HG03565 (cell line): ENCODE data around the gene KIF26B.

Source experiments
- ATAC-seq: cut with Tn5 transposase; IDR thresholded peaks from one replicate; pipeline ENCODE4 v1.9.1; 2021; ENCODE audit warnings: mild to moderate bottlenecking, moderate library complexity; ENCODE audit not compliant: unreplicated experiment

KIF26B gene

DNA sequence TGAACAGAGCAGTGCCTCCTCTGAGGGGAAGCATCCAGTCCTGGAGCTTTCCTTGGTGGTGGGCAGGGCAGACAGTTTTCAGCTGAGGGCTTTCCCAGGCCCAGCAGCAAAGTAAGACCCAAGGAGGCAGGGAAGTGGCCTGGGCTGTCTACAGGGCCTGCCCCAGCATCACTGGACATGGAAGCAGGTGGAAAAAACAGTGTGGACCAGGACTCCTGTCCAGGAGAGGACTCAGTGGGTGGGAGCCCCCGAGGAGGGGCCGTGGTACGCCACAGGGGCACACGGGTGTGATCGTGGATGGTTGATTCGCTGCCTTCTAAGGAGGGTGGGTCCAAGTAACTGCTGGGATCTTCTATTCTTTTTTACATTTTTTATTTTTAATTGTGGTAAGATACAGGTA lies 387.6 kb downstream of the KIF26B start:
- ATAC-seq, result no peak

DNA sequence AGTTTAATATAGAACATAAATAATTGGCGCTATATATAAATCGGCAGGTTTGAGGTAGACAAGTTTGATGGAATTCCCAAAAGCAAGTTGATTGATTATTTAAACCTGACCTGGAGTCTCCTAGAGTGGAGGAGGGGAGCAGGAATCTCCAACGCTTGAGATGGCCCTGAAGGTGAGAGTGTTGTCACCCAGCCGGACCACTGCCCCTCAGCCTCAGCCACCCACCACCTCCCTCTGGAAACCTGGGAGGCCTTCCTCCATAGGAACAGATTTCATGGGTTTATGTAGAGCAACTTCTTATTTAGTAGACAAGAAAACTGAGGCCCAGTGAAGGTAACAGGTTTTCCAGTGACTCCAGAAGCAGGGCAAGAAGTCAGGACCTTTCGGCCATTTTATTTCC lies 389.5 kb downstream of the KIF26B start:
- no peak for ATAC-seq

DNA sequence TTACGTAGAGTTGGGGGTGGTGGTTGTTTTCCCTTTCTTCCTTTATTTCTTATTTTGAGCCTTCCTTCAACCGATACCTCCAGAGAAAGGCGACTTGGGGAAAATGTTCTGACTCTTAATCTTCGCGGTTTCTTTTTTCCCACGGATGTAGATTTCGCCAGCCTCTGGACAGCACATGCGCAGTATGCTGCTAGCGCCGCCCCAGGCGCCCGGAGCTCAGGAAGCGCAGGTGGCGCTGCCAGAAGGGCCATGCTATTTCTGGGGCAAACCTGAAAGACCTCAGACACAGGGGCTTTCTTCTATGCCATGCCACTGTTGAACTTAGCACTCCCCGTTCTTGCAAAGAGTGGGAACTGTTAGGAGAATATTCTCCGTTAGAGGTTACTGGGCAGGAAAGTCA lies 392.1 kb downstream of the KIF26B start:
- no peak for ATAC-seq

DNA sequence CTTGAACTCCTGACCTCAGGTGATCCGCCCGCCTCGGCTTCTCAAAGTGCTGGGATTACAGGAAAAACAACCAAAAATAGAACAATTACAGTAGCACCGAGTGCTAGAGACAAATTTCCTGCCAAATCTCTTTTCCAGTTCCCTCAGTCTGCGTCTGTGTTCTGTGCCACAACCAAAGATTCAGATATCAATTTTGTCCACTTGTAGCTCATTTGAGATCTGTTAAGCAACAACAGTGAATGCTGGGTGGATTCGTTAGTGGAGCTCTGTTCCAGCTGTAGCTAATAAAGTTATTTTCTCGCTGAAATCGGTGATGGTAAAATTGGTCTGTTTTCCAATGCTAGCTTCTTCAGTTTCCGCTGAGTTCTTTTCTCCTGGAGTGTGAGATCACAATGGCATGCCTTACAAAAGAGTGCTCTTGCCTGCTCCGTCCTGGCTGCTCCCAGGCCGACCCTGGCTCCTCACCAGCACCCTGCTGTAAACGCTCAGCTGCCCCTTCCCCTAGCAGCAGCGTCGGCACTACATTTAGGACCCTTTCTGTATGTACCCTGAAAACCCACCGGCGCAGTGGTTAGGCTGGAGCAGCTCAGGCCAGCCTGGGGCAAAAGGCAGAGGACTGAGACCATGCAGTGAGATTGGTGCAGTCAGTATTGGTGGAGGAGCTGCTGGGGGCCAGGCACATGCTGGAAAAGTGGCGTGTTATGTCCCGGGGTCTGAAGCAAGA lies 395.4 kb downstream of the KIF26B start:
- no peak for ATAC-seq

DNA sequence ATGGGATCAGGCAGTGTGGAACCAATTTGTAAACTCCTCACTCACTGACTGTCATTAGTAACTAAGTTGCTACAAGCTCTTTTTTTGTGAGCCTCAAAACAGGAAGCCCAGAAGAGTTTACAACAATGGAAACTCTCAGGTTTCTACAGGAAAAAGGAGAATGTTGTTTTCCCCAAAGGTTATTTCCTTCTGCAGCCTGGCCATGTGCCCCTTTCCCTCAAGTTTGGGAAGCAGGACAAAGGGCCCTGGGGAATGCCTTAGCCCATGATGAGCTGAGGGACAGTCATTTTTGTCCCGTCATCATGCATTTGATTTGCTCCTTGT lies 395.9 kb downstream of the KIF26B start:
- ATAC-seq, result no peak

DNA sequence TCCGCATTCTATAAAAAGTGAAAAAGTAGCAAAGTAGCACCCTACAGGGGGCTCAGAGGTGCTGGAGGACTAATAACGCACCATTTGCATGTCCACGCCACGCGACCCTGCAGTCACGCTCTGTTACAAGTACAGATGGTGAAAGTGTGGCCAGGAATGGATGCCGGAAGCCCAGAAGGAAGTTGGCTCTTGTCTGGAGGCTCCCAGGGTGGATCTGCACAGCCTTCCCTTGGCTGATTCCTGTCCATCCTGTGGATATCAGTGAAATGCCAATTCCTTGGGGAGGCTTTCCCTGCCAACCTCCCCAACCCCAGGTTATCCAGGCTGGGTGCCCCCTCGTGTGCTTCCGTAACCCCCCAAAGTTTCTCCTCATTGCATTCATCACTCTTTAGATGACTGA lies 396.8 kb downstream of the KIF26B start:
- ATAC-seq, result no peak

DNA sequence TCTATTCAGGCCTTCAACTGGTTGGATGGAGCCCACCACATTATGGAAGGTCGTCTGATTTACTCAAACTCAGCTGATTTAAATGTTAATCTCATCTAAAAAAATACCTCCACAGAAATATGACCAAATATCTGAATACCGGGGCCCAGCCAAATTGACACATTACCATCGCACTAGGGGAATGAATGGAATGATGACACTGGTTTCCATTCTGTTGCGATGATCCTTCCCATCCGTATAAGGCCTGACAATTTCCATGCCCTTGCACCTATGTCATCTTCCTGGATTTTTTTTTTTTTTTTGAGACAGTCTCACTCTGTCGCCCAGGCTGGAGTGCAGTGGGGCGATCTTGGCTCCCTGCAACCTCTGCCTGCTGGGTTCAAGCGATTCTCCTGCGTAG lies 397.5 kb downstream of the KIF26B start:
- ATAC-seq, result no peak

DNA sequence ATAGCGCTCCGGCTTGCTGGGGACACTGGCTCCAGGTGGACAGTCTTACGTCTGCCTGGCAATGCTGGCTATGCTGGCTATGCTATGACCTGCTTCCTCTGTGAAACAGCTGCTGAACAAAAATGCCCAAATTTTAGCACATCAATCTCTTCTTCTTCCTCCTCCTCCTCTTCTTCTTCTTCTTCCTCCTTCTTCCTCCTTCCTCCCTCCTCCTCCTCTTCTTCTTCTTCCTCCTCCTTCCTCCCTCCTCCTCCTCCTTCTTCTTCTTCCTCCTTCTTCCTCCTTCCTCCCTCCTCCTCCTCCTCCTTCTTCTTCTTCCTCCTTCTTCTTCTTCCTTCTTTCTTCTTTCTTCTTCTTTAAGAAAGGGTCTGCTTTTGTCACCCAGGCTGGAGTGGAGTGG lies 401.3 kb downstream of the KIF26B start:
- no peak for ATAC-seq

DNA sequence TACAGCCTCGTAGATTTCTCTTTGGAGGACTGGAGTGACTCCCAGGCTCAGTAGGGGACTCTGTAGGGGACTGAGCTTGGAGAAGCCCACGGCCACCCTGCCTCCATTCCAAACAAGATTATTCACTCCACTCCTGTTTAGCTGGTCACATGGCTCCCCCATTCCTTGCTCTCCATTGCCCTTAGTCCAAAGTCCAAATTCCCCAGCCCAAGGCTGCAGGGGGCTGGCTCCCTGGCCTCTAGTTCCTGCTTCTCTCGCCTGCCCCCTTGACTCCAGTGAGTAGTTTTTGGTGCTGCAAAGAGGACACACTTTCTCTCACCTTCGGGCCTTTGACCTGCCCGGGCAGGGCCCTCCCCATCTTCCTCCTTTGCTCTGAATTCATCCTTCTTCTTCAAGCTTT lies 403.3 kb downstream of the KIF26B start:
- no peak for ATAC-seq

DNA sequence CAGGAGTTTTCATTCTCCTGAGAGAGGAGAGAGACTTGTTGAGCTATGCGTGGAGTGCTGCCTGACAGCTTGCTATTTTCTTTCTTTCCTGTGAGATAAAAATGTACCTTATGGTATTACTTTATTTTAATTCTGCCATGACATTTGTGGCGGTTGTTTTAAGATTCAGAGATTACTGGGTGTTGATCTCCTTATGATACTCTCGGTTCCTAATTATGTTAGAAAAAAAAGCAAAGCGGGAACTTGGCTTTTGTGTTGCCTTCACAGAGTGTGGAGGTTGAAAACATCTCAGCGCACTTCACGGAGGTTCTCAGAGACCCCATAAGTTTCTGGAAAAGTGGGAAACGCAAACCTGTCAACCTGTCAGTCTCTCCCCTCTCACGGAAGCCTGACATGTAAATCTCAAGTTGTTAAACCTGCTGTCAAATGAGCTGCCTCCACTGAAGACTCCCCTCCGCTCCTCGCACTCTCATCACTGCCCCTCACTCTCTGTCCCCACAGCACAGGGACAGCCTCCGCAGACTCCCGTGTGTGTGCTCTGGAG lies 405.6 kb downstream of the KIF26B start:
- ATAC-seq, result no peak

DNA sequence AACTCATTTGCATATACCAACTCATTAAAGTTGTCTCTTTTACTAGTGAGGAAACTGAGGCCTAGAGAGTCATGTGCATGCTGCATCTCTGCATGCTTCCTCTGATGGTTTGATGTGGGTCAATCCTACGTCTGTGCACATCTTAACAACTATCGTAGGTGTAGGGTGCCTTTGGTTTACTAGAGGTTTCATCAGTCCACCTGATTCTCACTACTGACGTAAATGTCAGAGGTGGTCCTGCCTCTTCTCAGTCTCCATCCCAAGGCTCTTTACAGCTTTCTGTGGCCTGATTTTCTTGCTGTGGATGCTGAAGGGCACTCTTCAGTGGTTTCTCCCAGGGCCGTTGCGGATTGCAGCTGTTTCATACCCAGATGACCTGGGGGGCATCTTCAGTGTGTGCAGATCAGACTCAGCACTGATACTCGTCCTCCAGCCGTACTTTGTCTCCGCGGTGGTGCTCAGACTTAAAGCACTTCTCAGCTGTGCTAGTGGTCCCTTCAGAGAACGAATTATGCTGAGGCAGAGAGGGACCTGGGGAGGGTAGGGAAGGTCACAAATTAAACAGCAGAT lies 407.0 kb downstream of the KIF26B start:
- ATAC-seq, result no peak

DNA sequence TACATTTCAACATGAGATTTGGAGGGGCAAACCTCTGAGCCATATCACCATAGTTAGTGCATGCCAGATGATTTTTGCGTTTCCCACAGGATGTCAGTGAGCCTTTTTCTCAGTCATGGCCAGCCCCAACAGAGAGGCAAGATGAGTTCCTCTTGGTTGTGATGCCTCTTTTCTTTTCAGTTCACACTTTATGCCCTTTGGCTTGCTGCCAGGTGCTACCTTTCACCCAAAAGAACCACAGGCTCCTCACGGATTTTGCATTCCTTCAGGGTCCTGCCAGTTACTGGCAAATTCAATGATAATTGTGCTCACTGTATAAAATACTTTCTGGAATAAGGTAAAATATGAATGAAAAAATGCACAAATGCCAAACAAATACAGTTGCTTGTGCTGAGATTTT lies 411.3 kb downstream of the KIF26B start:
- no peak for ATAC-seq

DNA sequence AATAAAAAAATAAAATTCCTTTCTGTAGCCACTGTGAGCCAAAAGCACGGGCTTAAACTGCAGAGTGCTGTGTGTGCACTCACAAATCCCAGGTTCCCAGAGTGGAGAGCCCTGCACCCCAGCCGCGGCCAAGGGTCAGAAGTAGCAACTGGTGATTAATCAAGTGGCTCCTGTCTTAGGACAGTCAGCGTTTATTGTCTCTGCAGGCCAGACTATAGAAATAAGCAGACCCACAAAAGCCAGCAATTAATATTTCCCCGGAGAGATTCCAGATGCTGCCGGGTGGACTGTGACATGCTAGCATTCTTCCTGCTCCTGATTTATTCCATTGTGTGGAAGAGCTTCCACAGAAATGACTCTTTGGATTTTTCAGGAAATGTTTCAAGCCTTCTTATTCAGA lies 412.2 kb downstream of the KIF26B start:
- ATAC-seq, result no peak

DNA sequence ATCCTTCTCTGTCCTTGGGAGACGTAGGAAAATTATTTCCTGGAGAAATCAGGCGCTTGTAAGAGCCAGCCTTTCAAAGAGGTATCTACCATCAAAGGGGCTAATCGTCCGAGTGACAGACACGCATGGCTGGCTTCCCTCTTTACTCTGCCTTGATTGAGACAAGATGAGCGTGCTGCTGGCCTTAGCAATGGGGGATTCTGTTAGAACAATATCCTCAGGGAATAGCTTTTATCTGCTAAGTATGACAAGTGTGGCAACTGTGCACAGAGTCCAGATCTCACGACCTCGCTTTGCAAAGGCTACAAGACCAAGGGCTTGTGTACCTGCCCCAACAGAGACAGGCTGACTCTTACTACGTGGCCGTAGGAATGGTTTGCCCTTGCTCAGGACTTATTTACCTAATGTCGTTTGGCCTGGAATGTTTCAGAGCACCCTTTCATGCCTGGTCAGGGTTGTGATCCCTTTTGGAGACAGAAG lies 417.1 kb downstream of the KIF26B start:
- no peak for ATAC-seq

DNA sequence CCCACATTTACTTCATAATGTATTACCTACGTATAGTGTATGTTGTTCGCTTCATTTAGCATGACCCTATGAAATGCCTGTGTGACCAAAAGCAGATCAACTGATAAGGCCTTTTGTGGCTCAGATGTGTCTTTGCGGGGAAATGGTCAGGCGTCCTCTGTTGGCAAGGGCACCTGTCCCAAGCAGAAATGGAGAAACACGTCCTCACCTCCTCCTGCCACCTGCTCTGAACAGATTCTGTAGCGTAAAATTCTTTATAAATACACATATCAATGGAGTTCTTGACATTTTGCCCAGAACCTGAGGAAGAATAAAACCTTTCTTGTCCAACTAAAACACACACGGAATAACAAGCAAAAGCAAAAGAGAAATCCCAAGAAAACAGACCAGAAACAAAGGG lies 417.9 kb downstream of the KIF26B start:
- ATAC-seq, result no peak

DNA sequence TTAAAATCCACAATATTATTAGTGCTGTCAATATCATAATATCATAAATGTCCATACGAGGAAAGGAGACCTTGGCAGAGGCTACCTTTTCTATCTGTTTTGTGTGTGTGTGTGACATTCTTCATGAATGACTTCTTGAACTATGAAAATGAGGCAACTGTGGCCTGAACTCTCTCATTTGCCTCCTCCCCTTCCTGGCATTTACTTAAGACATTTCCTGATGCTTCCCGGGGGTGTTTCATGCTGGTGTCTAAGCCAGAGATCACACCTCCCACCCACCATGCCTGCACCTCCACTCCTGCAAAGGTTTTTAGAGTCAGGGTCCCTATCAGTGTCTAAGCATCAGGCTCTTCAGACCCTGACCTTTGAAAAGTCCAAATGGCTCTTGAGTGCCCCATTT lies 420.9 kb downstream of the KIF26B start:
- no peak for ATAC-seq

DNA sequence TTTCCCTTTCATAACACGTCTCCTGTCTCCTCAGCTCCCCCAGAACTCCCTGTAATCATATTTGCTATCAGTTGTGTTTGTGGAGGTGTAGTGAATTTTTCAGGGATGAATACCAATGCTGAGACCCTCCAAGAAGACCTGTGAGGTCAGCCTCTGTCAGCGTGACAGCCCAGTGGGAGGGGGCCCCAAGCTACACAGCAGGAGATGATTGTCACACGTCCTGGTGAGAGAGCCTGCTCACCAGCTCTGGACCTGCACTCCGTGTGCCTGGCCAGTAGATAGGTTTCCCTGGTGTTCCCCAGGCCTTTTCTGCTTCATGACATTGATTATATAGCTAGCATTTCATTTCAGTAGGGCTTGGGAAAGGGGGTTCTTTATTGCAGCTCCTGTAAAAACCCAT lies 421.5 kb downstream of the KIF26B start:
- ATAC-seq, result no peak

DNA sequence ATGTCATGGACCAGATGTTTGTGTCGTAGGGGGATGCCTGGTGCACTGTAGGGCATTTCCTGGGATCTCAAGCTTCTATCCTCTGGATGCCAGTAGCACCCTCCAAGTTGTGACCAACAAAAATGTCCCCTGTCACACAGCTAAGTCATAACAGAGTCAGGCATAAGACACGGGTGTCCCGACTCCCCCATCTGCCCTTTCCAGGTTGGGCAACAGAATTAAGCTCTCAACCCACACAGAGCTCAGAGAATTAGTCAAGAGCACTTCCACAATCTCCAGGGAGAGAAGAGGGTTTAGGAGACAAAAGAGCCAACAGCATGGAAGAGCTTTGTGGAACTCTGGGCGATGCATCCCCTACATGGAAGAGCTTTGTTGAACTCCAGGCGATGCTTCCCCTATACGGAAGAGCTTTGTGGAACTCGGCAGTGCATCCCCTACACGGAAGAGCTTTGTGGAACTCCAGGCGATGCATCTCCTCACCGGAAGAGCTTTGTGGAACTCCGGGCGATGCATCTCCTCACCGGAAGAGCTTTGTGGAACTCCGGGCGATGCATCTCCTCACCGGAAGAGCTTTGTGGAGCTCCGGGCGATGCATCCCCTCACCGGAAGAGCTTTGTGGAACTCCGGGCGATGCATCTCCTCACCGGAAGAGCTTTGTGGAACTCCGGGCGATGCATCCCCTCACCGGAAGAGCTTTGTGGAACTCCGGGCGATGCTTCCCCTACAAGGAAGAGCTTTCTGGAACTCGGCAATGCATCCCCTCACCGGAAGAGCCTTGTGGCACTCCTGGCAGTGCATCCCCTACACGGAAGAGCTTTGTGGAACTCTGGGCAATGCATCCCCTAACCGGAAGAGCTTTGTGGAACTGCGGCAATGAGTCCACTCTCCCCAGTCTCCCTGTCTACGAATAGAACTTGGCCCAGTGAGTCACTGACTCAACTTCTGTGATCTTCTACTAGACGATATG lies 422.7 kb downstream of the KIF26B start:
- ATAC-seq, result no peak

DNA sequence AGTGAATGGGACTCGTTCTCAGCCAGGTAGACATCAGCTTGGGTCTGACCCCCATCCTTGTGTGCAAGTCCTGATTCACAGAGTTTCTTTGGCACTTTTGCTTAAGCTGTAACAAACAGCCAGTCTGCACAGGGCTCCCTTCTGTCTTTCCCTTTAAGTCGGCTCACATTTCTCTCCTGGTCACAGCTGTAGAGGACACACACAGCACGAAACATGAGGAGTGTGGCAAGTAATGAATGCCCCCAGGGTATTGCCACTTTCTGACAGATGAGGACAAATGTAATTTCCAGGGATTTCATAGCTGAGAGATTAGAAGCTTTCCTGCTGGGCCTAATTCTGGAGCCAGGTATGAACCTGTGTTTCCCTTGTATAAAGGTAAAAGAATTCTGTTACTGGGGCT lies 423.5 kb downstream of the KIF26B start:
- no peak for ATAC-seq

DNA sequence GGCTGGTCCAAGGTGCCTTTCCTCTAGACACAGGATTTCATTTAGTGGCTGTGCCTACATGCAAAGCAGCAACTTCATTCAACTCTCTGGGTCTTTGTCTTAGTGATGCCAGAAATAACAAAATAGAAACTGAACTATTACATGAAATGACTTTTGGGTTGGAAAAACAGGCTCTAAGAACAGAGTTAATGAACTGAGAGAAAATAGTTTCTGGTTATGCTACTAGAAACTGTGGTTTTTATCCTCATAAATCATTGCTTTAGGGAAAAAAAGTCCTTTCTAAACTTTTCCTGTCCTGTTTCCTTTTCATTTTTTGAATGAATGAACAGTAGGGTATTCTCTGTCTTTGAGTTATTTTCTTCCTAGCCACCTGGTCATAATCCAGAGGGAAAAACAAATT lies 424.0 kb downstream of the KIF26B start:
- no peak for ATAC-seq

DNA sequence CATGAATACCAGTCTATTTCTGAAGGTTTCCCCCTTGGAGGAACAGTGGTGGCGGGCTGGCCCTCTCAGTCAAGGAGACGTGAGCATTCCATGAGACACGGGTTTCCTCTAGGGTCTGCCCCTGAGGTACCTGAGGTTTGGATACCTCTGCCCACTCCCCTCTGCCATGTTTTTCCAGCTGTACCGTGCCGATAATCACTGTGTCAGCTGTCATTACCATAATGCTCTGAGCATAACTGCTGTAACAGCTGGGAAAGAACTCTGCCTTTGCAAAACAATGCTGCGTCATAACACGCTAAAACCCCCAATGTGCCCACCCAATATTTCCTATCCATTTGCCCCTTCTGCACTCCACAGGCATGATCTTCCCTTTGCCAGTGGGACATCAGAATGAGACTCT lies 425.1 kb downstream of the KIF26B start:
- ATAC-seq, result no peak

DNA sequence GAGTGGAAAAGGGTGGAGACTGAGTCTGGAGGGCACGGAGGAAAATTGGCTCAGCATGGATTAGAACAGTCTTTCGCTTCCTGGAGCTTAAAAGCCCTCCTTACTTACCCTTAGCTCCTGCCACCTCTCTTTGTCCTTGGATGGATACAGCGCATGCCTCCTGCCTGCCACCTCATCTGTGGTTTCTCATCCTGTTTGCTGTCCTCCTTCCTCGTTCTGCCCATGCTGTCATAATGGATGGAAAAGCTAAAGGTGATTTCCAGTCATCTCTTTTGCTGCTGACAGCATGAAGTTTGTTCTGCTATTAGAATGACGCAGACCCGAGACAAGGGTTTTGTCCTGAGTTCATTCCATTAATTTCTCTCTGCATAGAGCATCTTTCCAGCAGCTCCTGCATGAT lies 425.9 kb downstream of the KIF26B start:
- no peak for ATAC-seq
